GM18909 (cell line): Measurements from ENCODE around the gene BNIP1.

Source experiments
- ATAC-seq: cut with Tn5 transposase; IDR thresholded peaks from one replicate; pipeline ENCODE4 v1.9.1; 2021; ENCODE audit warnings: mild to moderate bottlenecking; ENCODE audit not compliant: unreplicated experiment, poor library complexity

BNIP1 gene

DNA sequence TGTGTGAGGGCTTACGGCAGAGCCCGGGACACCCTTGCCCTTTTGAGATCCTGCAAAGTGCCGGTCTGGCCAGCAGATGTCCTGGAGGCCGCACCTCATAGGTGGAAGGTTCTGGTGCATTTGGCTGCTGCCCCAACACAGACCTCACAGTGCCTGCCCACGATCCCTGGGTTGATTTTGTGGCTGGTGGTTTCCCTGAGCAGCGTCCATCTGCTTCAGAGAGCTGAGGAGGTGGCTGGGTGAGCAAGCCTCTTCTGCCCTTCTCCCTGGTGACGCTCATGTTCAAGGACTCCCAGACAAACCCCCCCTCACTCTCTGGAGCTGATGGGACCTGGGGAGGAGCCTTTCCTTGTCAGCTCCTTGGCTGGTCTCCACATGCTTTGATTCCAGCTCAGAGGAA is 18.9 kb downstream of the BNIP1 start:
- no peak for ATAC-seq

DNA sequence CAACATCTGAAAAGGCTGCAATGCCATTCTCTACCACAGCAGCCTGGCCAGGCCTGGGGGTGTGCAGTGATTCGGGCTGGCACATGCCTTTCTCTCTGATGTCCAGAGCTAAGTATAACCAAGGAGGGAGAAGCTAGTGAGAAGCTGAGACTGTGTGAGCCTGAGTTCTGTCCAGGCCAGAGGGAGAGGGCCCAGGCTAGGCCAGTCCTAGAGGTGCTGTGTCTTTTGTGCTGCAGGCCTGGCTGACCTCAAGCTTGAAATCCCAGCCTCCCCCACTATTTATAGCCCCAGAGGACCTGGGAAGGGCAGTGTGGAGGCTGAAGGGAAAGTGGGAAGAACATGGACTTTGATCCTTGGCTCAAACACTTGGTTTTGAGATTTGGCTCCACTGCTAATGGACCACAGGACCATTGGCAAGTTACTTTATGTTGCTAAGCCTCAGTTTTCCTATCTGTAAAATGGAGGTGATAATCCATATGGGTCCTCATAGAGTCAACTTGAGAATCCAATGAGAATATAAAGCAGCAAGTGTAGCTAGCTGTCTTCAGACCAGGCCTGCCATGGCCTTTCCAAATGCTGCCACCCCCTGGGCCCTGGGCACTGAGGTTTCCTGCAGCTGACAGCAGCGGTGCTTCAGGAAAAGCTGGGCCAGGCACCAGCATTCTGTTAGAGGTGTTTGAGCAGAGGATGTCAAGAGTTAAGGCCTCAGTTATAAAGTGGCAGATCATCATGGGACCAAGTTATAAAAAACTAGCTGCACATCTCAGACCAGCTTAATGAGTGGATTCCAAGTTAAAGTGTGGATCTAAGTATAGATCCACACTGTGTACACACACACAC is 21.1 kb downstream of the BNIP1 start:
- no peak for ATAC-seq

DNA sequence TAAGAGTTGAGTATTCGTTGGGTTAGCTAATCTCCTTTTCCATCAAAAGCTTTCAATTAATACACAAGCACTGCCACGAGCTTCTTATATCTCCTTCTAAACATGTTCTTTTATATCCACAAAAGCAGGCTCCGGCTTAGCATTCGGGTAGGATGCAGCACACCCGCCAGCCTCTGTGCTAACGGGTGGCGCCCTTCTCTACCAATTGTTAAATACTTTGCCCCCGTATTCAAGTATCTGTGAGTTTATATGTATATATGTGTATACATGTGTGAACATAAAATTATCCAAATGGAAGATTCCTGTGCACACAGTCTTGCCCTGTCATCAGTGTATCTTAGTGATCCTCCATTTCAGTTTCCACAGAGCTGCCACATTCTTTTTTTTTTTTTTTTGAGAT is 27.8 kb downstream of the BNIP1 start:
- ATAC-seq, result no peak

DNA sequence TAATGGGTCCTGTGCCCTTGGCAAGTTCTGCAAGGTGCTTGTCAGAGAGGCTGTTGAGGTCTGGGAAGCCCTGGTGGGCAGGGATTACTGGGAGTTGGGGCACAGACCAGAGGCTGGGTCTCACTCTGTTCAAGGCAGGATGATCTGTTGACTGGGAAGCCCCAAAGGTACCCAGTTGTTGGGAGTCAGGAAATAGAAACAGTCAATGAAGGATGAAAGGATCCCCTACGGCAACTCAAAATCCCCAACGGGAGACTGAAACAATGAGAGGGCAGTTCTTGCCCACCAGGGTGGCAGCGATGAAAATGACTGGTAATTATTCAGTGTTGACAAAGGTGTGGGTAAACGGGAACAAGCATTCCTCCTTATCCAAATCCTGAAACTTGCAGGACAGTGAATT is 31.2 kb downstream of the BNIP1 start:
- ATAC-seq, result no peak

DNA sequence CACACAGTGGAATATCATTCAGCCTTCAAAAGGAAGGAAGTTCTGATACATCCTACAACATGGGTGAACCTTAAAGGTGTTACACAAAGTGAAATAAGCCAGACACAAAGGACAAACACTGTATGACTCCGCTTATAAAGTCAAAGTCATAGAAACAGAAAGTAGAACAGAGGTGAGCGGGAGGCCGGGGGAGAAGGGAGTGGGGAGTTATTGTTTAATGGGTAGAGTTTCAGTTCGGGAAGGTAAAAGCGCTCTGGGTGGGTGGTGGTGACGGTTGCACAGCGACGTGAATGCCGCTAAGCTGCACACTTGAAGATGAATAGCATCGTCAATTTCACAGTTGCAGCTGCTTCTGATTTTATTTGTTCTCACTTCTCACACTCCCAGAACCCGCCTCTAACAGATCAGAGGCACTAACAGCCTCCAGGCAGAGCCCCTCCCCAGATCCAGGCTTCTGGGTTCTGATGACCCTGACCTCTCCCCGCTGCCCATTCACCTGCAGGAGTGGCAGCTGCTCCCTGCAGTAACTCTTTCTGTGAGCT is 34.1 kb downstream of the BNIP1 start:
- no peak for ATAC-seq

DNA sequence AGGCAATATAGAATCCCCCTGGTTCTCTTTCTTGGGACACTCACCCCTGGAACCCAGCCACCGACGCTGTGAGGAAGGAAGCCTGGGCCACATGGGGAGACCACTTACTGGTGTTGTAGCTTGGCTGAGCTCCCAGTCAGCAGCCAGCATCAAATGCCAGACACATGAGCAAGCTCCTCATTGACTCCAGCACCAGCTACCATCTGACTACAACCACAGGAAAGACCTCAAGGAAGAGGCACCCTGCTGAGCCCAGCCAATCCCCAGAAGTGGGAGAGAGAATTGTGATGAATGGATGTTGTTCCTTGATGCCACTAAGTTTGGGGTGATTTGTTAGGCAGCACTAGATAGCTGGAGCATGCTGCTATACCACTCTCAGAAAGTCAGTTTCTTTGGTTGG is 36.0 kb downstream of the BNIP1 start:
- no peak for ATAC-seq

DNA sequence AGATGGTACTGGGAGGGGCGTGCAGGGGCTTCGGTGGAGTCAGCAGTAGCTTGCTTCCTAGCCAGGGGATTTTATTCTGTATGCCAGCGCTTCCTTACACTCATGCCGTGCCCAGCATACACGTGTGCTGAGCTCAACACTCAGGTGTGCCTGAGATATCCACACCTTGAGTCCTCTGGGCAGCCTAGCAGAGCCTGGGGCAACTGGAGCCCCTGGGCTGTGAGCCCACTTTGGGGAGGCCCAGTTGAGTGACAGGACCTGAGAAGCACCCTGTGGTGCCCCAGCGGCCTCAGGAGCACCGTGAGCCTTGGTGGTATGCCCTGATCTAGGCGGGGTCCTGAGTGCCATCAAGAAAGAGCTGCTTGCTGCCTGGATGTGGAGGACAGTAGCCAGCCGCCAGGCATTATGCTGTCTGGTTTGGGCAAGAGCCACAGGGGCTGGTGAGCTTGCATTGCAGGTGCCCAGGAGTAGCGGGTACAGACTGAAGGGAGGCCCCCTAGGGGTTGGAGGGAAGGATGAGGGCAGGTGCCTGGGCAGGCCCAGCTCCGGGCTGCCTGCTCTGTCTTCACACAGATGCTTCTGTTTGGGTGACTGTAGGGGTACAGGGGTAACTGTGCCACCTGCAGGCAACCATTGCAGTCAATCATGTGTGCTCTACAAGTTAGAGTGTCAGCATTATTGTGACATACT is 42.9 kb downstream of the BNIP1 start:
- ATAC-seq, result no peak

DNA sequence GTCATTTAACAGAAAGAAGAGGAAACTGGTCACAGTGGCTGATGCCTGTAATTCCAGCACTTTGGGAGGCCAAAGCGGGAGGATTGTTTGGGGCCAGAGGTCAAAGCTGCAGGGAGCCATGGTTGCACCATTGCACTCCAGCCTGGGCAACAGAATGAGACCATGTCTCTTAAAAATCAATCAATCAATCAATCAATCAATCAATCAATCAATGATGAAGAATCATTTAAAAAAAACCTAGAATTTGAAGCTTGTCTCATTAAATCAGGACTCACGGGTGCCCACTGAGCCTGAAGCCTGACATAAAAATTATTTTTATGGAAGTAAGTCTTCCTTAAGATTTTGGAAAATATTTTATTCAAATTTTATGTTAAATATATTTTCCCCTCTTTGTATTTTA is 43.9 kb downstream of the BNIP1 start:
- ATAC-seq, result no peak

DNA sequence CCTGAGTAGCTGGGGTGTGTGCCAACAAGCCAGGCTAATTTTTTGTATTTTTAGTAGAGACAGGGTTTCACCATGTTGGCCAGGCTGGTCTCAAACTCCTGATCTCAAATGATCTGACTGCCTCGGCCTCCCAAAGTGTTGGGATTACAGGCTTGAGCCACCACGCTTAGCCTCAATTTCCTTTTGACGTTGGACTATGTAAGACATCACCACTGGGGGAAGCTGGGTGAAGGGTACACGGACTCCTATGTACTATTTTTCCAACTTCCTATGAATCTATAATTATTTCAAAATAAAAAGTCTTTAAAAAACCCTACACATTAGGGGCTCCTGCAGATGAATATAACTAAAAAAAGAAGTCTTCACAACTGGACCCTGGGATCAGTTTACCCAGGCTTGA is 46.7 kb downstream of the BNIP1 start:
- no peak for ATAC-seq

DNA sequence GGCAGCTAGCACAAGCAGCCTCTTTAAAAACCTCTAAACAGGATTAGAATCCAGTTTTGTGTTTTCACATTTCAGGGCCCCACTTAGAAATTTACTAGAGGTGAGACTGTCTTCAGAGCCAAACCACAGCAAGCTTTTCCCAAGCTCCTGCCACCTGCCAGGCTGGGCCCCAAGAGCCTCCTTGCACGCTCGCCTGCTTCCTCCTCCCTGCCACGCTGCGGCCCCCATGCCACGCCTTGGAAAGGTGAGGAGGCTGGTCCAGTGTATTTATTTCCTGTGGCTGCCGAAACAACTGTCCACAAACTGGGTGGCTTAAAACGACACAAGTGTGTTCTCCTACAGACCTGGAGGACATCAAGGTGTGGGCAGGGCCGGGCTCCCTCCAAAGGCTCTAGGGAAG is 47.2 kb downstream of the BNIP1 start:
- ATAC-seq, result no peak

DNA sequence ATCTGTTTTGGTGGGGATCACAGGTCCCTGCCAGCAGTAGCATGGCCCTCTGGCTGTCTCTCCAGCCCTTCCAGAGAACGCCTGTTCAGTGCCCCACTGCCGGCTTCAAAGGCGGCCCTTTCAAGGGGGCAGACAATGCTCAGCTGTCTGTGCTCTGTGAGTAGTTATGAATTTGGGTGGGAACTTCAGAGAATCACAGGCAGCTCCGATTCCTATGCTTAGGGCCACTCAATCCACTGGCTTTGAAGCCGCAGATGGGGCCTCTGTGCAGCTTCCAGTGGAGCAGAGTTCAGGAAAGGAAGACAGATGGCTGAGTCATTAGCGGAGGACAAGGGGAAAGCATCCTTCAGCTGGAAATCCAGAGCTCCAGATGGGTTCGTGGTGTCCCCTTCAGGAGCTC is 48.2 kb downstream of the BNIP1 start:
- no peak for ATAC-seq

DNA sequence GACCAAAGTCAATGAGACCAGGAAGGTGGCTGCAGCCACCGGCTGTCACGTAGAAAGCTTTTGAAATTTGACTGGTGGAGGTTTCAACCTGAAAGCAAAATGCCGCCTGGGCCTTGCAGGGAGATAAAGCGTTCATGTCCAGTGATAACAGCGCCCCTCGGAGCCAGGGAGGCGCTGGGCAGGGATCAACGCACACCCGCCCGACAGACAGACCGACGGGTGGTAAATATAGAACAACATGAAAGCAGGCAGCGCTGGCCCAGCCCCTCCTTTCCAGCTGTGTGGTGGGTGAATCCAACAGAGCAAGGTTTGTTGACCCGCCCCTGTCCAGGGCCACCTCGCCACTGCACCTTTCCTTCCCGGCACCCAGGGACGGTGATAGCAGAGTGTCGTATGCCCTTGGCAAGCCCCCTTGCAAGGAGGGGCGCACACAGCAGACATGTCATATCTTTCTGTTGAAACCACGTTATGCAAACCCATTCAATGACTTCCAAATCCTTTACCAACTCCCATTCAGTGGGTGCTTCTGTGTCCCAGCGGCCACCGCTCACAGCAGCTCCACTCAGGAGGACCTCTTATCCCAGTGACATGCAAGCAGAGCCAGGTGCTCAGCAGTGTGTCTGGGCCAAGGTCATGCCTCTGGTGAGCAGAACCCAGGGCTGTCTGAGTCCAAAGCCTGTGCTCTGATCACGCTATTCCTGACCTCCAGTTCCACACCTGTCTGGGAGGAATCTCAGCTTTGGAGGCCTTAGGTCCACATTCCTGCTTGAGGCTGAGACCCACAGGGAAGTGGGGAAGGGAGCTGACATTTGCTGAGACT is 52.0 kb downstream of the BNIP1 start:
- ATAC-seq, result no peak

DNA sequence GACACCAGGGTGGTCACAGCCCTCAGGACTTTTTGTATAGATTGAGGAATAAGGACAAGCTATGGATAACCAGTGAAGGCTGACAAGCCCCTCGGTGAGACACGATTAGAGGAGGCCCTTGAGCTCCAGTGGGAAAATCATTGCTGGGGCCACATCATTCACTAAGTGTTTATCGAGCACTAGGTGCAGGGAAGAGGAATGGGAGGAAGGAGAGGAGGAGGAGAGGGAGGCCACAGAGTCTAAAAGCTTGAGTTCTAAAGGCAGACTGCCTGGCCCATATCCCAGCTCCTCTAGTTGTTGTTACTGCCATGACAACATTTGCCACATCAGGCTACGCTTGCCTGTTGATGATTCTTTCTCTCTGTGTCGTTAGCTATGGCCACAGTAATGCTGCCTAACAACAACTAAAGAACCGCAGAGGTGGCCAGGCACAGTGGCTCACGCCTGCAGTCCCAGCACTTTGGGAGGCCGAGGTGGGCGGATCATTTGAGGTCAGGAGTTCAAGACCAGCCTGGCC is 53.1 kb downstream of the BNIP1 start:
- ATAC-seq, result no peak

DNA sequence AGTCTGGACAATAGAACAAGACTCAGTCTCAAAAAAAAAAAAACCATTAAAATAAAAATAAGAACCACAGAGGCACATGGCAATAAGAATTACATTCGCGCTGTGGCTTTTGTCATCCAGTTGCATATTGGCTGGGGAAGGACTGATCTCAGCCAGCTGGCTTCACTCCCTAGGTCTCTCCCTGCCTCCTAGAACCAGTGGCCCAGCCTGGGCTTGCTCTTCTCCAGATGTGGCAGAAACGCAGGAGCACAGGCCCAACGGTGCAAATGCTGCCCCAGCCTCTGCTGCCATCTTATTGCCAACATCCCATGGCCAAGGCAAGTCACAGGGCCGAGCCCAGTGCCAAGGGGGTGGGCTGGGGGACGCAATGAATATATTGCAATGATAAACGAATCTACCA is 53.7 kb downstream of the BNIP1 start:
- ATAC-seq, result no peak

DNA sequence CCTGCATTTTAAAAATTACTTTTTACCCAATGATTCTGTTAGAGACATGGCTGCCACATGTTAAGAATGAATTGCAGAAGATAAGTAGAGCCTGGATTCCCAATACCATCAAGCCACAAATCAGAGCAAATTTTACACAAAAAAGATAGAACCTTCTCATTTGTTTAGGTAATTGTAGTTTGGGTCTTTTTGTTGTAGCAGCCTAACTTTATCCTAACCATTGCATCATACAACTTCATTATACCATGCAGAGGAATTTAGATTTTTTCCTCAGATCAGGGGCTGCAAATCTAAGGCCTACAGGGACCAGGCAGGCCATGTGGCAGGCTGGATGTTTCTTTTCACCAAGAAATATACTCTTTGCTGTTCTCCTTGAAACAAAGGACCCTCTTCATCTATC is 56.0 kb downstream of the BNIP1 start:
- no peak for ATAC-seq

DNA sequence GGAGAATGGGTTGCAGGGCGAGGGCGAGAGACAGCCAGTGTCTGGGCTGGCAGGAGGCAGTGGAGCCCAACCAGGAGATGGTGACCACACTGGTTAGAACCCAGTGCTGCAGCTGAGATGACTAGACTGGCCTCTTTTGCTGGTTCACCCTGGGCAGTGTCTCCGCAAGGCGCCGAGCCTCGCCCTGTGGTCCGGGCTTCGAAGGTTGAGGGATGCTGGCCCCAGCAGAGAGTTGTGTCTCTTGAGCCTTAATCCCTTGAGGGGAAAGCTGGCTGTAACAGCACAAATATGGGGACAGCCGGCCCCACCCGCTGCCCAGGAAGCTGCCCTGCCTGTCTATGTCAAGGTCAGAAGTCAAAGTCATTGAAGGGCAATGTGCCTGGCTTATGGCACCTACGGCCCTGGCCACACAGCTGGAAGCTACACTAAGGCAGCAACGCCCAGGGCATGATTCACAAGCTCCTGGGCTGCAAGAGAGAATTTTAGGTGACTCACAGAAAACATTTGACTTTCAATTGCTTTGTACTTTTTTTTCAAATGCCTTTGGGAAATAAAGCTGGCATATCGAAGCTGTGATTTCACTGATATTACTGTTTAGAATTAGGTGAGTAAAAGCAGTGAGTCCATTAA is 57.4 kb downstream of the BNIP1 start:
- ATAC-seq, result no peak

DNA sequence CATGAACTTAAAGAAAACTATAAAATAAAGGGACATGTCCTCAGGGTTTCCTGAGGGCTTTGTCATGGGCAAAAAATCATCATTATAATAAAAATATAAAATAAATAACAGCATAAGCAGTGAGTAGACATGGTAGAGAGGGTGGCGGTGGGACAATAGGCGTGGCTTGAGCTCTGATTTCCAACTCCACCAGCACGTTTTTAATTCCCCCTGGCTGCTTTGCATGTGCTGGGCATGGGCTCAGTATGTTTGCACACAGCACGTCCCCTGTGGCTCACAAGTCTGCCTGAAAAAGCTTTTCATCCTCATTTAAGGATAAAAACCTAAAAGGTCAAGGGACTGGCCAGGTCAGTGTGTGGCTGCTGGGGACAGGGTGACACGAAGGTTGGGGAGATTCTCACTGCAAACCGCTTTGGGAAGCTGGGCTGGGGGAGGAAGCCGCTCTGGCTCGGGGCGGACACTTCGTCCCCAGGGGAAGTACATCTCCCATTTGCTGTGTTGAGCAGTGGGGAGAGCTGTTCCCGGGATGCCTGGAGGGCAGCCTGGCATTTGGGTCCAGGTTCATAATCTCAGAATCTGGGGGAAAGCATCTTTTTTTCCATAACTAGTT is 58.0 kb downstream of the BNIP1 start:
- ATAC-seq, result no peak

DNA sequence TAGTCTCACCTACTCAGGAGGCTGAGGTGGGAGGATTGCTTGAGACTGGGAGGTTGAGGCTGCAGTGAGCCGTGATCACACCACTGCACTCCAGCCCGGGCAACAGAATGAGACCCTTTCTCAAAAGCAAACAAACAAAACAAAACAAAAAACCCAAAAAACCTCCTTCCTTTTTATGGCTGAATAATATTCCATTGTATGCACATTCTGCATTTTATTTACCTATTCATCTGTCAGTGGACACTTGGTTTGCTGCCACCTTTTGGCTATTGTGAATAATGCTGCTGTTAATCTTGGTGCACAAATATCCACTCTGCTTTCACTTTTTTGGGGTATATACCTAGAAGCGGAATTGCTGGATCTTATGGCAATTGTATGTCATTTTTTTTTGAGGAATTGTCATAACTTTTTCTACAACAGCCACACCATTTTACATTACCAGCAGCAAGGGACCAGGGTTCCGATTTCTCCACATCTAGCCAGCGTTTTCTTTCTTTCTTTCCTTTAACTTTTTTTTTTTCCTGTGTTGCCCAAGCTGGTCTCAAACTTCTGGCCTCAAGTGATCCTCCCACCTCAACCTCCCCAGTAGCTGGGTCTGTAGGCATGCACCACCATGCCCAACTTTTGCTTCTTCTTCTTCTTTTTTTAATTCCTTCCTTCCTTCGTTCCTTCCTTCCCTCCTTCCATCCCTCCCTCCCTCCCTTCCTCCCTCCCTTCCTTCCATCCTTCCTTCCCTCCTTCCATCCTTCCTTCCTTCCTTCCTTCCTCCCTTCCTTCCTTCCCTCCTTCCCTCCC is 60.1 kb downstream of the BNIP1 start:
- no peak for ATAC-seq

DNA sequence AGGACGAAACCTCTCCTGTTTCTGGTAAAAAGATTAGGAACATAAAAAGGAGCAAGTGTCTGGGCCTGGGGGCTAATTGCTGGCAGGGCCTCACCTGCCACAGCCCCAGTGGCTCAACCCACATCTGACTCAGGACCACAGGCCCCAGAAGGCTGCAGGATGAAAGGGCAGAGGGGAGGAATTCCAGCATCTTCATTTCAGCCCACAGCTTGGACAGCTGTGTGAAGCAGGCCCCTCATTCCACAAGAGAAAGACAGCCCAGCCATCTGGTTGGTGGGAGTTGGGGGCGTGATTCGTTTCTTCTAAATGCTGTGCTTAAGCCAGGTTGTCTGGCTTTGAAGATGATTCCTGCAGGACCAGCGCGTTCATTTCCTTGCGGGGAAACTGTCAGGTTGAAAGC is 61.6 kb downstream of the BNIP1 start:
- ATAC-seq, result no peak
